Umbilical cord (tissue), 2 donors: ENCODE measurements around the gene CTF1. TPM values are rescaled to one million over a fixed set of nuclear protein-coding genes. Genes with fewer than 3 reads are reported as not detected.

Source experiments
- DNase-seq: peaks from one replicate; pipeline ENCODE4 v3.0.0-alpha.2; 2015; ENCODE audit warnings: low spot score
- total RNA-seq: library from RNA; depleted of rRNA; stranded (reverse); fragments of >200 nt; gene quantifications from one replicate; pipeline ENCODE4 v1.2.3, GENCODE V29; 2014; ENCODE audit warnings: low replicate concordance; ENCODE audit not compliant: insufficient read depth

Gene CTF1
- total RNA-seq, 1 donor from 2014 or later: 2.6 TPM

- DNase-seq: no peak
Measured at GRCh38 chr16:30907064-30907463, 10.7 kb downstream of the CTF1 start.

DNA sequence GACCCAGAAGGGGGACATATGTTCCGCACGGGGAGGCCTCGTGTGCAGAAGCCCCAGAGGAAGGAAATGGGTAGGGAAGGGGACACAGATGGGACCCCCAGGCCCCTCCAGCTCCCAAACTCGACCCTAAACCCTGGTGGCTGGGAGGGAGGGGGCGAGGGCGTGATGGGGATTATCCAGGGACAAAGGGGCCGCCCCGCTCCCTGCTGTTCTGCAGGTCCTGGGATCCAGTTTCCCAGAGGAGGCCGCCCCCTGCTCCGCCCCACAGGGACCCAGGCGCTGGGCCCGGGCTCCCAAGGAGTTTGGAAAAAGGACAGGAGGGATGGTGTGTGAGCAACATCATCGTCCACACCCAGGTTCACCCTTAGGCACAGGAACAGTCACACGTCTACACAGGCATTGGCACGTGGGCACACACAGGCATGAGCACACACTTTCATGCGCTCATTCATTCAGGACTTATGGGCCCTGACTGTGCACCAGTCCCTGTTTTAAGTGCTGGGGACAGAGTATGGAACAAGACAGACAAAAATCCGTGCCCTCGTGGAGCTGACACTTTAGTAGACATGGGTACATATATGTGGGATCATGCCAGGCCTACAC lies 14.1 kb downstream of the CTF1 start:
- DNase-seq: no peak

DNA sequence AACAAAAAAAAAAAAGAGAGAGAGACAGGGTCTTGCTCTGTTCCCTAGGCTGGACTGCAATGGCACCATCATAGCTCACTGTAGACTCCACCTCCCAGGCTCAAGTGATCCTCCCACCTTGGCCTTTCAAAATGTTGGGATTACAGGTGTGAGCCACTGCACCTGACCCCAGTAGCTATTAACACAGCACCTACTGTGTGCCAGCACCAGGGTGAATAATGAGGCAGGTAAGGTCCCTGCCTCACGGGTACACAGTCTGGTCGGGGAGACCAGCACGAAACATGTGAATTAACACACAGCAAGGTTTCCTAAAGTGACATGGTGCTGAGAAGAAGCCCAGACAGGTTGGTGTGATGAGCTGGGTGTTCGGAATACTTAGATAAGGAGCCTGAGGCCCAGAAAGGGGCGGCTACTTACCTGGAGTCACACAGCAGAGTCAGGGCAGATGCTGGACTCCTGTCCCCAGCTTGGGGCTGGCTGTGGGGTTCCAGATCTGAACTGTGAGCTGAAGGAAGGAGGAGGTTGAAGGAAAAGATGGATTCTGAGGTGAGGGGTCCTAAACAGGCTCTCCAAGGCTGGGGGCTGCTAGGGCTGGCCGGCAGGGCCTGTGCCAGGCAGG lies 16.5 kb downstream of the CTF1 start:
- DNase-seq: no peak

DNA sequence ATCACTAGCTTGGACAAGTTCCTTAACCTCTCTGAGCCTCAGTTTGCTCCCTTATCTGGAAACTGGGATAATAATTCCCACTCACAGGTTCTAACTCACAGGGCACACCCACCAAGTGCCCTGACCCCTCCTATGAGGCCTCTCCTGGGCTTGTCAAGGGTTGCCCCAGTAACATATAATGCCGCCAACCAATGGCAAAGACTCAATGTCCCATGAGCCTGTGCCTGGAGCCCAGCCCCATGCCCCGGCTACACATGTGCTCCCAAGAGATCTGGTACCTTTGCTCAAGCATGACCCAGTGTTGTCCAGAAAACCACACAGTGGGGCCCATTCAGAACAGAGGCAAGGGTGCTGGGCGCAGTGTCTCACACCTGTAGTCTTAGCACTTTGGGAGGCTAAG lies 18.4 kb downstream of the CTF1 start:
- DNase-seq: no peak

- no peak for DNase-seq
Measured at GRCh38 chr16:30918614-30919013, 22.2 kb downstream of the CTF1 start.

DNA sequence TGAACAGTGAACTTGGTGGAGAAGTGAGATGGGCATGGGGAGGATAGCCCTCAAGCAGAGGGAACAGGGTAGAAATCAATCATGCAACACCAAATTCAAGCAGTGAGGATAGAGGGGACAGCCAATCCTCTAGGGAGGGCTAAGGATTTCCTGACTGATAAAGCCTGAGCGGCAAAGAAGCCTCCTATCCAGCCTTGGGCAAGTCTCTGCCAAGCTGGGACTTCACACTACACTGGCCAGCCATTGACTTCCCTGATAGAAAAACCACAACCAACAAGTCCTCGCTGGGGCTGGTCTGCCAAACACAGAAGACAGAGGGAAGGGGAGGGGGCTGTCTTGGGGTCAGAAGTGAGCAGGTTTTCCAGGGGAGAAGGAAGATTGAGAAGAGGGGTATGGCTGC lies 24.5 kb downstream of the CTF1 start:
- DNase-seq: no peak

DNA sequence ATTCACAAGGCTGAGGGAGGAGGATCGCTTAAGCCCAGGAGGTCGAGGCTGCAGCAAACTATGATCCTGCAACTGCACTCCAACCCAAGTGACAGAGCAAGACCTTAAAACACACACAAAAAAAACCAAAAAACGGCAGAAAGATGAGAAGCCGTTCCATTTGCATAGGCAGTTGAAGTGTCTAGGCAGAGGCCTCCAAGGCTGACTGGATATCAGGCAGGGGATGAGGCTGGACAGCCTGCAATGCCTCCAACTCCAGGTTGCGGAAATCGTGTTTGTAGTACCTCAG lies 25.0 kb downstream of the CTF1 start:
- DNase-seq: no peak

- DNase-seq: peak; percentile 97
Measured at GRCh38 chr16:30921748-30922419, 25.5 kb downstream of the CTF1 start.

DNA sequence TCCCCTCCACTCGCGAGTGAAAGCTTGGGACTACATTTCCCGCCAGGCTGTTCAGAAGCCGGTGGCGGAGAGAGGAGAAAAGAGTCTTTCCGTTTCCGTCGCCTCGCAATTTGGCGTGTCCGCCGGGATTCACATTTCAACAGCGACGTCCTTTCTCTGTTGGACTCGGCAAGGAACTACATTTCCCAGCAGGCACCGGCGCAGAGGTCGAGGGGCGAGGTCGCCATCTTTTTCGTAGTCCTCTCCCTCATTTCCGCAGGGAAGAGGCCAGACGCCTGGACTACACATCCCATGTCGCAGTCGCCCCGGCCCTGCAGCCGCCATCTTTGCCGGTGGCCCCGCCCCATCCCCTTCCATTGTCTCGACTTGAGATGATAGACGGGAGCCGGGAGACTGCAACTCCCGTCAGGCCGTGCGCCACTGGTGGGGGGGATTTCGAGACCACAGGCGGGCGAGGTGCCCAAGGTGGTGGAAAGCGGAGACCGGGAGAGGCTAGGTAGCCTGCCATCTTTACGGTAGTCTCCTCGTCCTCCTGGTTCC lies 26.1 kb downstream of the CTF1 start:
- DNase-seq: peak; percentile 100

DNA sequence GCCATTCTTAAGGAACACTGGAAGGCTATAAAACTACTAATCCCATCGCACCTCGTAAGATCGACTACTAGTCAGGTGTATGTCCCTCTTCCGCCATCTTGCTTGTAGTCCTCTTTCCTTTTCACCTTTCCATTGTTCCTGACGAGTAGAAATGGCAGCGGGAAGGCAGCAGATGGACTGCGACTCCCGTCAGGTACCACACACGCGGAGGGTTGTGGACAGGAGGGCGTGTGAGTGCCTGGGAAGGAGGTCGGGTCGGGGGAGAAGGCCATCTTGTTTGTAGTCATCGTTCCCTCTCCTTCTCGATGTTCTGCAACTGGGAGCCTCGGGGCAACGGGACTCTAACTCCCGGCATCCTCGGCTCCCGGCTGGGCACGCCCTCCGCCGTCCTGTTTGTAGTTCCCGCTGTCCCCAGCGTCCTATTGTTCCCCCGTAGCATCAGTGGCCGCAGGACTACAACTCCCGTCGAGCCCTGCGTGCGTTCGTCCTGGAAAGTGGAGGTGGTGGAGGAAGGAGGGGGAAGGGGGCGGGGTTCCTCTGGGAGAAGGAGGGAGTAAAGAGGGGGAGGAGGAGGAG lies 26.6 kb downstream of the CTF1 start:
- peak; percentile 100 for DNase-seq

GRCh38 chr16:30923554-30924075 lies 27.2 kb downstream of the CTF1 start, which contains the start of gene FBXL19:
FBXL19 (plus strand) TSS chr16:30923572; CDS start chr16:30925755, 2,183 bp downstream.
- no peak for DNase-seq

GRCh38 chr16:30924076-30924912 lies 27.9 kb downstream of the CTF1 start:
- DNase-seq: peak; percentile 50

- DNase-seq: peak; percentile 31
Measured at GRCh38 chr16:30924913-30925631, 28.7 kb downstream of the CTF1 start.

GRCh38 chr16:30925632-30925987 lies 29.2 kb downstream of the CTF1 start:
- no peak for DNase-seq

- DNase-seq: no peak
Measured at GRCh38 chr16:30925995-30926811, 29.8 kb downstream of the CTF1 start.

DNA sequence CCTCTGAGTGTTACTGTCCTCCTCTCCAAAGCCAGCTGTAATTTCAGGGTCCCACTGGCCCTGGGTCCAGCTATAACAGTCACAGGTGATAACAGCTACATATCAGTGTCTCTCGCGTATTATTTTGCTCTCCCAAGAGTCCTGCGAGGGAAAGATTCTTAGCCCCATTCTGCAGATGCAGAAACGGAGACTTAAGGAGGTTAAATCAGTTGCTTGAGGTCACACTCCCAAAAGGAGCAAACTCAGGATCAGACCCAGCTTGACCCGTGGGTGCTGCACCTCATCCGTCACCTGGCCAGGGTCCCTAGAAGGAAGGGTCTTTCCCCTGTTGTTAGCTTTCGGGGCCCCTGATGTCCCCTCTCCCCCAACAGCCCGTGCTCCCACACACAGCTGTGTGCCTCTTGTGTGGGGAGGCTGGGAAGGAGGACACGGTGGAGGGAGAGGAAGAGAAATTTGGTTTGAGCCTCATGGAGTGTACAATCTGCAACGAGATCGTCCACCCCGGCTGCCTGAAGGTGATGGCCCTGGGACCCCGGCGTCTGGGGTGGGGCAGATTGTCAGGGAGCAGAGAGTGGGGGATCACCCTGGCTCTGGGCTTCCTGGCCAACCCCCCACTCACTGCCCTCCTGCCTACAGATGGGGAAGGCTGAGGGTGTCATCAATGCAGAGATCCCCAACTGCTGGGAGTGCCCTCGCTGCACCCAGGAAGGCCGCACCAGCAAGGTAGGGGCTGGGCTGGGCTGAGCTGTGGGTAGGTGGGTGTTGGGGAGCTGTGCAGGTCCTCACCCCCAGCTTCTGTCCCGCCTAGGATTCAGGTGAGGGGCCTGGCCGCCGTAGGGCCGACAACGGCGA lies 30.7 kb downstream of the CTF1 start:
- DNase-seq: no peak

GRCh38 chr16:30927789-30928378 lies 31.5 kb downstream of the CTF1 start:
- peak; percentile 76 for DNase-seq

GRCh38 chr16:30928390-30928789 lies 32.0 kb downstream of the CTF1 start:
- DNase-seq: no peak

DNA sequence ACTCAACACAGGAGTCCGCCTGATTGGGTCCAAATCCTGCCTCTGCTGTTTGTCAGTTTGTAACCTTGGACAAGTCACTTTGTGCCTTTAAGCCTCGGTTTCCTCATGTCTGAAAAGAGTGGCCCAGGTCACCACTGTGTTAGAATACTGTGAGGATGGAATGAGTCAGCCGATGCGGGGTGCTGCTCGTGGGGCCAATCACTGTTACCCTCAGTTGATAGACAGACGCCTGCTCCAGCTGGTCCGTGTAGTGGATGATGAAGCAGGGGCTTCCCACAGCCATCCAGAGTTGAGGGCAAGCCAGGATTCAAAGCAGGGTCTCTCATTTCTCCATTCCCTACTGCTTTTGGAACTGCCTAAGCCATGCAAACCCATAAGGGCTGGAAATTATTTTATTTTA lies 32.8 kb downstream of the CTF1 start:
- no peak for DNase-seq
